HG03354 (cell line): ENCODE data around the gene KCNA2.

Source experiments
- ATAC-seq: cut with Tn5 transposase; IDR thresholded peaks from one replicate; pipeline ENCODE4 v1.9.1; 2021; ENCODE audit warnings: mild to moderate bottlenecking; ENCODE audit not compliant: unreplicated experiment, poor library complexity, severe bottlenecking

The KCNA2 gene

DNA sequence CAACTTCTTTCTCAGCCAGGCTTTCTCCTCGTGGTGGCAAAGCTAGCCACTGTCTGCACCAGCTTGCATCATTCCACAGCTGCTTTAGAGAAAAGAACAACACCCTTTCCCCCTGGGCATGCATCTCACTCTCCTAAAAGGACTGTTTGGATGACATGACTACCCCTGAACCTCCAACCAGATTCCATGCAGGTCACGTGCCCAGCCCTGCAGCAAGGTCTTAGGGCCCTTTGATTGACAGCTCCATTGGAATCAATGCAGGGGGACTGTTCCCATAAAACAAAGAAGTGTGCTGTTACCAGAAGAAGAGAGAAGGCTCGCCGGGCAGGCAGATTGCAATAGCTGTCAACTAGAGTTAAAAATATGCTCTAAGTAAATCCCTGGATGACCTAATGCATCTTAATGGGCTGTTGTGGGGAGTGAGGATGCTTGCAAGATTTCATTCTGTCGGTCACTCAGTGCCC lies 24.4 kb downstream of the KCNA2 start:
- no peak for ATAC-seq

DNA sequence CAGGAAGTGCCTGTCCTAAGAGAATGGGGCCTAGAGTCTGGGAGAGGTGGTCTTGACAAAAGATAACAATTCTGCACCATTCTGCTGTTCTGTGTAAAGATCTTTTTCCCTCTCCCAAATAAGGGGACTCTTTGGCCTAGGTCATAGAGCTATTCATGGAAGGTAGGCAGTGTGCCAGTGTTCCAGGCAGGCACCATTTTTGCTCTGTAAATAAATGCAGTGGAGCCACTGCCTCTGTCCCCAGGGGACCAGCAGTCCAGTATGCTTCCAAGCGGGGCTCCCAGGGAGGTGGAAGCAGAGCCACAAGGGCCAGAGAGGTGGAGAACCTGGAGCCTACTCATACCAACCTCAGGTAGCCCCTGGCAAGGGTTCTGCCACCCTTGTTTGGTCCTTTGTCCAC lies 25.9 kb downstream of the KCNA2 start:
- ATAC-seq: no peak

GRCh38 chr1:110579460-110579859 lies 26.7 kb downstream of the KCNA2 start:
- no peak for ATAC-seq

GRCh38 chr1:110576441-110576840 lies 29.7 kb downstream of the KCNA2 start:
- ATAC-seq: no peak

- ATAC-seq: no peak
These were observed 32.8 kb downstream of the KCNA2 start for GRCh38 chr1:110573314-110573713.

DNA sequence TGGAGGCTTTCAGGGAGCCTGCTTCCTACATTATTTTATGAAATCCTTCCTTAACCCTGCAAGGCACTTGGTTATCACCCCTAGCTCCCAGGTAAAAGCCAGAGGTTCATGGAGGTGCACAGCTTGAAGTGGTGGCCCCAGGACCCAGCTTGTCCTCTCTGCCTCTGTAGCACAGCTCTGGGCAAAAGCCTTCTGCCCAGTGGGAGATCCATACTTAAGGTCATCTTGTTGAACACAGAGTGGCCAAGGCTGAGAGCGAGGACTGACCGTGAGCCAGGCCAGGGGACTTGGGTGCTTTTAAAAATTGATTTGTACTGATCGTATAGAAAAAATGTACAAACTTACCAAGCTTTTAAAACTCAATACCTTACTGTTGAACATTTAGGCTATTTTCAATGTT lies 33.4 kb downstream of the KCNA2 start:
- ATAC-seq: no peak

- ATAC-seq: no peak
These were observed 35.3 kb downstream of the KCNA2 start for GRCh38 chr1:110570901-110571300.

GRCh38 chr1:110570307-110570706 lies 35.9 kb downstream of the KCNA2 start:
- no peak for ATAC-seq

DNA sequence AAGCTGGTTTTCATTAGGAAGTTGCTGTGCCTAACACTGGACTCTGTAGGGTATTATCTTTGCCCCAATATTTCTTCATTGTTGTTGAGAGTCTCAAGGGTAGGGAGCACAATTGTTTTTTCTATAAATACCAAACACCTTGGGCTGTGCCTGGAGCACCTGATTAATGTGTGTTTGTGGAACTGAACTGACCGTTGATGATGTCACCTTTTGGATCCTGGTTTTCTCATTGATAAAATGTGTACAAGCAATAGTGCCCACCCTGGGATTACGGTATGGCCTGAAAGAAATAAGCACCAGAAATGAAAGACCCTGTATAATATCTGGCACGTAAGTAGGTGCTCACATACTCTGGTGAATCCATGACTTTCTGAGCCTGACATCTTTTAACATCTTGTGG lies 39.3 kb downstream of the KCNA2 start:
- no peak for ATAC-seq

GRCh38 chr1:110565565-110565964 lies 40.6 kb downstream of the KCNA2 start:
- ATAC-seq: no peak

- ATAC-seq: no peak
These were observed 43.1 kb downstream of the KCNA2 start for GRCh38 chr1:110563089-110563488.

DNA sequence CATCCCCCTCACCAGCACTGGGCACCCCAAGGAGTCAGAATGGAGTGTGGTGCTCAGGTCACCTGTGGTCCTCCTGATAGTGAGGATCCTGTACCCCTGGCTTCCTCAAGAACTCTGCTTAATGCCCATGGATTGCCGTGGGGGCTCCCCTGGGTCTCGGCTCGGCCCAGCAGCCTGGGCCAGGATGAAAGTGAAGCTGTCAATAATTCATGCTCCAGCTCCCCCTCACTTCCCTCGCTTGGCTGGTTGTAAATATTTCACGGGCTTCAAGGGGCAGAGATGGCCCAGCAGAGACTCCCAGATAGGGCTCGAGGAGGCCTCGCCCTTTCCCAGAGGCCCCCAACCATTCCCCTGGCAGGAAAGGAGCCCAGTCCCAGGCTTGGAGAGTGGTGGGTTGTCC lies 44.6 kb downstream of the KCNA2 start:
- ATAC-seq: no peak

DNA sequence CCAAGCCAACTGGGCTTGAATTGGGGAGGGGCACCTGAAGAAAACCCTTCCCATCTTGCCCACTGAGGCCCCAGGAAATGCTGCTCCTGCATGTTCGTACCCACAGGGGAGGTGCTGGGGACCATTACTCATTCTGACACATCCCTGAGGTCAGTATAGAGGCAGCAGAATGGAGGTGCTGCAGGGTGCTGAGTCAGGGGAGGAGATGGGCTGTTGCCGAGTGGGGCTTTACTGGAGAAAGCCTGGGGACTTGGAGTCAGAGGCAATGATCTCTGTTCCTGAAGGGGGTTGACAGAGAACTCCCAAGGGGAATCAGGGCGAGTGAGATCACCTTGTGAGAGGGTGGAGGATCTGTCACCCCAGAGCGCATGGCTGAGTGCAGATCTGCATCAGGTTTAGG lies 47.0 kb downstream of the KCNA2 start:
- no peak for ATAC-seq

GRCh38 chr1:110557481-110557880 lies 48.7 kb downstream of the KCNA2 start:
- no peak for ATAC-seq

DNA sequence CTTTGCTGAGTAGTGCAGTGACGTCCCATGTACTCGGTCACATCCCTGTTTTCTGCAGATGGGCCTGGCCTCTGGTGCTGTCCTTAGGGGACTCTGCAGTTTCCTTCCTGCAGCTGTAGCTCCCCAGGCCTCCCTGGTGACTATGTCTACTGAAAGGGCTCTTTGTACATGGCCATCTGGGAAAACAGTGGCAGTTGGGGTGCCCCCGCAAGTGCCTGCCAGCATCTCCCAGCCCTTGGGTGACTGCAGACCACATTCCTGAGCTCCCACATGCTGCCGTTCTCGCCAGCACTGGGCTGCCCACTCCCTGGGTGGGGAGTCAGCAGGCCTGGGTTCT lies 49.7 kb downstream of the KCNA2 start:
- ATAC-seq: no peak

DNA sequence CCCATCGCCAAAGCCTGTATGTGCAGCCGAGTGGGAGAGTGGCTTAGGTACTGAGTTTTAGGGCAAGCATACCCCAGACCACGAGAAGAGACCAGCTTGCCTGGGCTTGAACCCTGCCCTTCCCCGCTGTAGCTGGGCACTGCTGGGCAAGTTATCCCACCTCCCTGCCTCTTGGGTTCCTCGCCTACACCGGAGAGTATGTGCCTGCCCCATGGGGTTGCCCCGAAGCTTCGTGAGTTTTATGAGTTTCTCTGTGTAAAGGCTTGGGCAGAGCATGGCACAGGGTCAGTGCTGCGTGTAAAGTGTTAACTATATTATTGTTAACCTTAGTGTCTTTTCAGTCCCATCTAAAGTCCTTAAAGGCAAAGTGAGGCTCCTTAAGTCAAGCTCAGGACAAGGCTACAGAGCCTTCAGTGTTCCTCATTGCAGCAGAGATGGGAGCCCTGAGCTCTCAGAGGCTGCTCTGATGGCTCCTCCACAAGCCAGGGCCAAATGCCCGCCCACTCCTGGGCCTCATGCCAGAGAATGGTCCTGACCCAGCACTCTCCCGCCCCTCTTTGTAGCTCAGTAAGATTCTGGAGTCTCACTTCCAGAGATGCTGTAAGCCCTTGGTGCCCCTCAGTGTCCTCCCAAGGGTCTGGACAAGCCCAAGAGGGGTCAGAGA lies 50.2 kb downstream of the KCNA2 start:
- ATAC-seq: no peak

GRCh38 chr1:110554871-110555801 lies 51.0 kb downstream of the KCNA2 start:
- no peak for ATAC-seq

DNA sequence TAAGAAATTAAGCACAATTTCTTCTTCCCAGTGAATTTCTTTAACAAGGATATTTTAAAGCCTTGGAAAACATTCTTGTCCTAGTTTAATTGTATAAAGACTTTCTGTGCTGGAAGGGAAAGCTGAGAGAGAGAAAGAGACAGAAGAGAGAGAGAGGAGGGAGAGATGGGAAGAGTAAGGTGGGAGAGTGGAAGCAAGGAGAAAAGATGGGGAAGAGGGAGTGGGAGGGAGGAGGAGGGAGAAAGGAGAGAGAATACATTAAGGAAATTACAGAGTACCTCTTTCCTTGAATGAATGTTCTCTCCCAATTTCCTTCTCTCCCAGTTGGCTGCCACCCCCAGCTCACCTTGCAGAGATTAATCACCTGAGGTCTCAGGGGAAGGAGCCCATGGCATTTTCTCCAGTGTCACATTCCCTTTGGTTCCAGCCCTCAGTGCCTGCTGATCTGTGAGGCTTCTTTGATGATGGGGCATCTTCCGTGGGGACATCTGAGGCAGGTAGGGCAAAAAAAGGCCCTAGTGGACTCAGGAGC lies 54.8 kb downstream of the KCNA2 start:
- no peak for ATAC-seq

GRCh38 chr1:110549831-110550230 lies 56.3 kb downstream of the KCNA2 start:
- no peak for ATAC-seq

- no peak for ATAC-seq
These were observed 57.8 kb downstream of the KCNA2 start for GRCh38 chr1:110548381-110548780.

DNA sequence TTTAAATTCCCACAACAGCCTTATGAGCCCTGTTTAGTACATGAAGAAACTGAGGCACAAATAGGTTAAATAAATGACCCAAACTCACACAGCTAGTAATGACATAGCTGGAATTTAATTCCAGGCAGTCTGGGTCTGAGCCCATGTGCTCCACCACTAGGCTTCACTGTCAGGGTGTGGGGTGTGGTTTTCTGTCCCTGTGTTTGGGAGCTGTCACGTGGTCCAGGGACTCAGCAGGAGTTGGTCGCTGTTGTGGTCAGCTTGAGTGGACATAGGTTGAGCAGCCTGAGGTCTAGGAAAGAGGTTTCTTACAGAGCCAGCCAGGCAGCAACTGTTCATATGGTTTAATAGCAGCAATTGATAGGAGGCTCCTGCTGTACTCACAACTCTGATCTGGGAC lies 59.1 kb downstream of the KCNA2 start:
- ATAC-seq: no peak
